Measurements from ENCODE around the gene PTPRM.

- TF ChIP-seq POLR2AphosphoS5 (IDR thresholded peaks at IDR 0.05; ENCODE audit: low read depth, low read length) = no peak
- TF ChIP-seq TAF1 (IDR thresholded peaks at IDR 0.05; ENCODE audit: low read depth, low read length) = no peak
- TF ChIP-seq POLR2A (IDR thresholded peaks at IDR 0.05; ENCODE audit: low read depth, low read length) = no peak
- no peak for TF ChIP-seq POU2F2 (IDR thresholded peaks at IDR 0.05; ENCODE audit: low read depth, low read length)
Measured at GRCh38 chr18:8357320-8357719, 790.2 kb downstream of the PTPRM start.

All from GM12891 (cell line).